MM.1S (cell line): Measurements from ENCODE around the gene RHOT2.

Experiments used
- CTCF ChIP-seq: fragments of 300-600 bp; sonication (generic); IDR thresholded peaks from 2 replicates; pipeline ENCODE4 v1.5.1; 2016; ENCODE audit warnings: antibody characterized with exemption, low read length, mixed read lengths
- EZH2 ChIP-seq: fragments of 300-600 bp; sonication (generic); optimal IDR thresholded peaks from 2 replicates; pipeline ENCODE3; 2017; ENCODE audit warnings: low read depth, mild to moderate bottlenecking, antibody characterized with exemption, low read length, mixed read lengths
- EZH2phosphoT487 ChIP-seq: fragments of 300-600 bp; sonication (generic); IDR thresholded peaks from 2 replicates; pipeline ENCODE4 v1.6.1; 2018; ENCODE audit warnings: antibody characterized with exemption, low read length

- TF ChIP-seq CTCF, result peak; percentile 23
- TF ChIP-seq EZH2, result no peak
- no peak for TF ChIP-seq EZH2phosphoT487
Observed at GRCh38 chr16:719815-720446, 52.0 kb downstream of the RHOT2 start.
